DOHH2 (cell line): Measurements from ENCODE around the gene AKR1C8.

Experiments
- H3F3A ChIP-seq: fragments of 200-600 bp; sonication (generic), shearing (Covaris generic); 2 replicates; pipeline ENCODE4 v1.6.0; 2016; ENCODE audit warnings: antibody characterized with exemption, mild to moderate bottlenecking; ENCODE audit not compliant: control insufficient read depth, insufficient read depth
- H3K27ac ChIP-seq: fragments of 200-600 bp; sonication (generic); 2 replicates; pipeline ENCODE4 v1.5.1; 2014; ENCODE audit warnings: low read depth, mild to moderate bottlenecking, low read length, moderate library complexity
- H3K27me3 ChIP-seq: fragments of 200-600 bp; sonication (generic); 2 replicates; pipeline ENCODE4 v1.6.1; 2014; ENCODE audit warnings: mild to moderate bottlenecking, low read length, mixed read lengths; ENCODE audit not compliant: control insufficient read depth
- H3K36me3 ChIP-seq: fragments of 200-600 bp; sonication (generic); 2 replicates; pipeline ENCODE4 v1.6.1; 2014; ENCODE audit warnings: mild to moderate bottlenecking, low read length, moderate library complexity, mixed read lengths; ENCODE audit not compliant: control insufficient read depth
- H3K4me1 ChIP-seq: fragments of 200-600 bp; sonication (generic); 2 replicates; pipeline ENCODE4 v1.6.1; 2014; ENCODE audit warnings: mild to moderate bottlenecking, low read length, mixed read lengths; ENCODE audit not compliant: control insufficient read depth
- H3K4me2 ChIP-seq: fragments of 200-600 bp; sonication (generic); 2 replicates; pipeline ENCODE4 v1.6.0; 2014; ENCODE audit warnings: mild to moderate bottlenecking, low read length, moderate library complexity
- H3K4me3 ChIP-seq: fragments of 200-600 bp; sonication (generic); 2 replicates; pipeline ENCODE4 v1.5.1; 2014; ENCODE audit warnings: mild to moderate bottlenecking, low read length, mixed read lengths
- H3K79me2 ChIP-seq: fragments of 200-600 bp; sonication (generic); 2 replicates; pipeline ENCODE4 v1.6.1; 2014; ENCODE audit warnings: mild to moderate bottlenecking, low read length, mixed read lengths; ENCODE audit not compliant: control insufficient read depth
- H3K9me2 ChIP-seq: fragments of 200-600 bp; sonication (generic); replicated peaks from 2 replicates; pipeline ENCODE4 v1.6.1; 2014; ENCODE audit warnings: mild to moderate bottlenecking, low read length, mixed read lengths; ENCODE audit not compliant: control insufficient read depth
- H3K9me3 ChIP-seq: fragments of 200-600 bp; sonication (generic); 2 replicates; pipeline ENCODE4 v1.6.1; 2014; ENCODE audit warnings: antibody characterized with exemption, low read length, mixed read lengths; ENCODE audit not compliant: control insufficient read depth, insufficient read depth
- H4K20me1 ChIP-seq: fragments of 200-600 bp; sonication (generic); 2 replicates; pipeline ENCODE4 v1.6.0; 2014; ENCODE audit warnings: low read depth, mild to moderate bottlenecking, antibody characterized with exemption, low read length, moderate library complexity; ENCODE audit not compliant: control insufficient read depth, insufficient read depth
- EZH2phosphoT487 ChIP-seq: fragments of 200-600 bp; sonication (generic); IDR thresholded peaks from 2 replicates; pipeline ENCODE4 v1.6.1; 2017; ENCODE audit warnings: borderline replicate concordance, mild to moderate bottlenecking, antibody characterized with exemption, low read length, moderate library complexity, mixed read lengths
- TF ChIP-seq, protein P1 (sequence below): fragments of 200-600 bp; sonication (generic); IDR thresholded peaks from one replicate; pipeline ENCODE4 v1.5.1; 2014; ENCODE audit warnings: antibody characterized with exemption, mild to moderate bottlenecking, low read depth, low read length; ENCODE audit not compliant: poor library complexity, severe bottlenecking

The AKR1C8 gene

DNA sequence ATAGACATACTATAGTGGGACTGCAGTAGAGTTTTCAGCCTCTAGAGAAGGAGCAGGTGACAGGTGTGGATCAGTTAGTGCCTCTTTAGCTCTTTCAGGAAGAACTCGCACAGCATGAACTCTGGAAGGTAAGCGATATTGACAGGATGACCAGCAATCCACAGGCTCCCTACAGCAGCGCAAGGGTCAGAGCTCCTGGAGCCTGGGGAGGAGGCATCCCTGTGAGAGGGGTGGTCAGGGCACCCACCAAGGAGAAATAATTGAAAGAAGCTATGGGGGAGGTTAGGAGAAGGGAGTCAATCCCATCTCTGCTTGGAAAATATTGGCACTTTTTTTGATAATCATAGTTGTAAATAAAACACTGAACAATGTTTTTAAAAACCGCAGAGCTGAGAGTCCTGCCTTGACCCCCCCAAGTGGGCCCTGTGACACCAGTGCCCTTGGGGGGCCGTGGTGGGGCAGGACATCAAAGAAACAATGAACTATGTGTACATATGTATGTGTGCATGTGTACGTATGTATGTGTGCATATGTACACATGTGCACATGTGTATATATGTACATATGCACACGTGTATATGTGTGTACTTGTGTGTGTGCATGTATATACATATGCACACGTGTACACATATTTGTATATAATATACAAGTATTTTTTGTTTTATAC is 77.0 kb downstream of the AKR1C8 start:
- Histone ChIP-seq H3K27me3 (no peaks in the 10 kb centered on the region), H3K79me2 (no peaks in the 10 kb centered on the region), H3K27ac (no peak overlapping the region), H3K9me3 (no peaks in the 10 kb centered on the region), H4K20me1 (no peaks in the 10 kb centered on the region), H3K36me3 (no peaks in the 10 kb centered on the region), H3K4me2 (no peak overlapping the region), H3F3A (no peaks in the 10 kb centered on the region), H3K9me2 (no peaks in the 10 kb centered on the region), H3K4me1 (no peaks in the 10 kb centered on the region), H3K4me3 (no peak overlapping the region)
- TF ChIP-seq, protein P1, sequence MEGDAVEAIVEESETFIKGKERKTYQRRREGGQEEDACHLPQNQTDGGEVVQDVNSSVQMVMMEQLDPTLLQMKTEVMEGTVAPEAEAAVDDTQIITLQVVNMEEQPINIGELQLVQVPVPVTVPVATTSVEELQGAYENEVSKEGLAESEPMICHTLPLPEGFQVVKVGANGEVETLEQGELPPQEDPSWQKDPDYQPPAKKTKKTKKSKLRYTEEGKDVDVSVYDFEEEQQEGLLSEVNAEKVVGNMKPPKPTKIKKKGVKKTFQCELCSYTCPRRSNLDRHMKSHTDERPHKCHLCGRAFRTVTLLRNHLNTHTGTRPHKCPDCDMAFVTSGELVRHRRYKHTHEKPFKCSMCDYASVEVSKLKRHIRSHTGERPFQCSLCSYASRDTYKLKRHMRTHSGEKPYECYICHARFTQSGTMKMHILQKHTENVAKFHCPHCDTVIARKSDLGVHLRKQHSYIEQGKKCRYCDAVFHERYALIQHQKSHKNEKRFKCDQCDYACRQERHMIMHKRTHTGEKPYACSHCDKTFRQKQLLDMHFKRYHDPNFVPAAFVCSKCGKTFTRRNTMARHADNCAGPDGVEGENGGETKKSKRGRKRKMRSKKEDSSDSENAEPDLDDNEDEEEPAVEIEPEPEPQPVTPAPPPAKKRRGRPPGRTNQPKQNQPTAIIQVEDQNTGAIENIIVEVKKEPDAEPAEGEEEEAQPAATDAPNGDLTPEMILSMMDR, result no peak
- TF ChIP-seq EZH2phosphoT487, result no peak

DNA sequence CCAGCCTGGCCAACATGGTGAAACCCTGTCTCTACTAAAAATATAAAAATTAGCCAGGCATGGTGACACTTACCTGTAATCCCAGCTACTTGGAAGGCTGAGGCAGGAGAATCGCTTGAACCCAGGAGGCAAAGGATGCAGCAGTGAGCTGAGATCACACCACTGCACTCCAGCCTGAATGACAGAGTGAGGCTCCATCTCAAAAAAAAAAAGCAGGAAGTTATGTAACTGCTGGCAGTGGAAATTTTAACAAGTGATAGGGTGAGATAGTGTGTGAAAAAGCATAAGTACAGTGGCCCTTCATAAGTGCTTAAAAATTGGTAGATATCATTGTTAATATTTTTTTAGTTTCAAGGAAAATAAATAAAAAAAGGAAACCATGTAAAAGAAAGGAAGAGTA is 78.4 kb downstream of the AKR1C8 start:
- no peaks in the 10 kb centered on the region for H3K4me1 ChIP-seq

DNA sequence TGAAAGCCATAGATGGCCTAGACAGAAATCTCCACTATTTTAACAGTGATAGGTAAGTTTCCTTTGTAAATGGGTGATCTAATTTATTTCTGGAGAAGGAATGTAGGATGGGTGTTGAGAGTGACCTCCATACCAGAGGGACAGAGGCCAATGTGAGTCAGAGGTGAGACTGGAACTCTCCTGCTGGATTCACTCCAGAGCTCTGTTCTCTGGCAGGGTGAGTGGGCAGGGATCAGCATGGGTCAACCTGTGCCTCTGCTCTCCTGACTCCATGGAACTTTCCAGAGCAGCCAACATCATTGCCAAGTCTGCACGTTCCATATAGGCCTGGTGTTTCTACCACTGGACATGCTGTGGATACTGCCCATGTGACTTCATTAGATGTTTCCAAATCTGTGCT is 79.3 kb downstream of the AKR1C8 start:
- Histone ChIP-seq H3K27me3 (no peaks in the 10 kb centered on the region), H3K4me2 (no peak overlapping the region), H3K4me1 (no peaks in the 10 kb centered on the region), H3K9me3 (no peaks in the 10 kb centered on the region), H3K4me3 (no peak overlapping the region), H3K27ac (no peak overlapping the region), H3K9me2 (no peaks in the 10 kb centered on the region), H3K79me2 (no peaks in the 10 kb centered on the region), H3K36me3 (no peaks in the 10 kb centered on the region), H3F3A (no peaks in the 10 kb centered on the region), H4K20me1 (no peaks in the 10 kb centered on the region)
- TF ChIP-seq, protein P1, result no peak

More for the DNA sequence above, 78.4 kb downstream of the AKR1C8 start:
- Histone ChIP-seq H3K4me2 (no peak overlapping the region), H3F3A (no peaks in the 10 kb centered on the region), H3K27ac (no peak overlapping the region), H3K36me3 (no peaks in the 10 kb centered on the region), H3K9me3 (no peaks in the 10 kb centered on the region), H3K27me3 (no peaks in the 10 kb centered on the region), H4K20me1 (no peaks in the 10 kb centered on the region), H3K79me2 (no peaks in the 10 kb centered on the region), H3K4me3 (no peak overlapping the region), H3K9me2 (no peaks in the 10 kb centered on the region)
- no peak for TF ChIP-seq EZH2phosphoT487
- TF ChIP-seq, protein P1, result no peak
